Measurements from ENCODE around the gene ZNF148. TPM values are rescaled to one million over a fixed set of nuclear protein-coding genes. Genes with fewer than 3 reads are reported as not detected.
"Not testable (repeated sequence)": the region's sequence is repeated elsewhere in the genome, so short reads cannot be mapped to it uniquely, and the experiment has no call there.

Gene ZNF148
- total RNA-seq, 1 donor from 2014 or later, result 45.2 TPM

DNA sequence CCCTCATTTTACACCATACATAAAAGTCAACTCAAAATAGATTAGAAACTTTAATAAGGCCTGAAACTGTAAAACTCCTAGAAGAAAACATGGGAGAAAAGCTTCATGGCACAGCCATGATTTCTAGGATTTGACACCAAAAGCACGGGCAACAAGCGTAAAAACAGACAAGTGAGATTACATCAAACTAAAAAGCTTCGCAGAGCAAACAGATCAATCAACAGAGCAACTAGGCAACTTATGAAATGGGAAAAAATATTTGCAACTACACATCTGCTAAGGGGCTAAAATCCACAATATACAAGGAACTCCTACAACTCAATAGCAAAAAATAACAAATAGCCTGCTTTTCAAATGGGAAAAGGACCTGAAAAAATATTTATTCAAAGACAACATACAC lies 26.1 kb downstream of the ZNF148 start:
- ATAC-seq (ENCODE audit: poor library complexity) (no peak), DNase-seq (no peak)
- intact Hi-C loops (cut with DNase I), result no loop called here

DNA sequence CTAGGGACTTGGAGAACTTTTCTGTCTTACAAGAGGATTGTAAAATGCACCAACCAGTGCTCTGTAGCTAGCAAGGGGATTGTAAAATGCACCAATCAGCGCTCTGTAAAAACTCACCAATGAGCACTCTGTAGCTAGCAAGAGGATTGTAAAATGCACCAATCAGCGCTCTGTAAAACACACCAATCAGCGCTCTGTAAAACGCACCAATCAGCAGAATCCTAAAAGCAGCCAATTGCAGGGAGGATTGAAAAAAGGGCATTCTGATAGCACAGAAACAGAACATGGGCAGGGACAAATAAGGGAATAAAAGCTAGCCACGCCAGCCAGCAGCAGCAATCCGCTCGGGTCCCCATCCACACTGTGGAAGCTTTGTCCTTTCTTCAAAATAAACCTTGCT lies 31.8 kb downstream of the ZNF148 start:
- not testable (repeated sequence) for ATAC-seq (ENCODE audit: poor library complexity); DNase-seq

DNA sequence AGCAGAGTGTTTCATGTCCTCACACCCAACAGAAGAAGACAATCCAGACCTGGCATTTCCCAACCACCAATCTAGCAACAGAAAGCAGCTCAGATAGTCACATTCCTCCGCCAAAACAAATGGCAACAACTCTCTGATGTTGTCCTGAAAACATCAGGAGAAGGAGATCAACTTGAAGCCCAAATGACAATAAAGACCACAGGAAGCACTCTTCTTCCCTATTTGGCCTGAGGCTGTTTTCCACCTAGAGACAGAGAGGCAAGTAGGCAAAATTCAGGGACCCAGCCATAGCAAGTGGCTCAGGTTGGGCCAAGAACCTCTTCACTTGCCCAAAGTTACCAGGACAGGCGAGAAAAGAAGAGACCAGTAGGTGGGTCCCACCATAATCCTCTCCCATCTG lies 35.0 kb downstream of the ZNF148 start:
- intact Hi-C loops (cut with DNase I), result no loop called here
- no peak for DNase-seq
- ATAC-seq (ENCODE audit: poor library complexity), result no peak

More for the DNA sequence above, 31.8 kb downstream of the ZNF148 start:
- intact Hi-C loops (cut with DNase I), result not testable (repeated sequence)

DNA sequence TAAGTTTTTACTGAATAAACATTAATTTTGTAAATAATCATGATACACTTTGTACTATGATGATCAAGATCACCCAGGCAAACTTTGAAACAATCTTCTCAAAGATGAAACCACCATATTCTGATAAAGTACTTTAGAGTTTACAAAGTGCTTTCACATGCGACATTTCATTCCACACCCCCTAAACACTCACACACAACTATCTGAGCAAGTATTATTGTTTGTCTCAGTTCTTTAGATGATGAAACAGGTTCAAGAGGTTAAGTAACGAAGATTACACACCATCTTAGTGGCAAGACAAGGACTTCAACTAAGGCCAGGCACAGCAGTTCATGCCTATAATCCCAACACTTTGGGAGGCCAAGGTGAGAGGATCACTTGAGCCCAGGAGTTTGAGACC lies 37.6 kb downstream of the ZNF148 start:
- intact Hi-C loops (cut with DNase I), result no loop called here
- DNase-seq (no peak), ATAC-seq (ENCODE audit: poor library complexity) (no peak)

DNA sequence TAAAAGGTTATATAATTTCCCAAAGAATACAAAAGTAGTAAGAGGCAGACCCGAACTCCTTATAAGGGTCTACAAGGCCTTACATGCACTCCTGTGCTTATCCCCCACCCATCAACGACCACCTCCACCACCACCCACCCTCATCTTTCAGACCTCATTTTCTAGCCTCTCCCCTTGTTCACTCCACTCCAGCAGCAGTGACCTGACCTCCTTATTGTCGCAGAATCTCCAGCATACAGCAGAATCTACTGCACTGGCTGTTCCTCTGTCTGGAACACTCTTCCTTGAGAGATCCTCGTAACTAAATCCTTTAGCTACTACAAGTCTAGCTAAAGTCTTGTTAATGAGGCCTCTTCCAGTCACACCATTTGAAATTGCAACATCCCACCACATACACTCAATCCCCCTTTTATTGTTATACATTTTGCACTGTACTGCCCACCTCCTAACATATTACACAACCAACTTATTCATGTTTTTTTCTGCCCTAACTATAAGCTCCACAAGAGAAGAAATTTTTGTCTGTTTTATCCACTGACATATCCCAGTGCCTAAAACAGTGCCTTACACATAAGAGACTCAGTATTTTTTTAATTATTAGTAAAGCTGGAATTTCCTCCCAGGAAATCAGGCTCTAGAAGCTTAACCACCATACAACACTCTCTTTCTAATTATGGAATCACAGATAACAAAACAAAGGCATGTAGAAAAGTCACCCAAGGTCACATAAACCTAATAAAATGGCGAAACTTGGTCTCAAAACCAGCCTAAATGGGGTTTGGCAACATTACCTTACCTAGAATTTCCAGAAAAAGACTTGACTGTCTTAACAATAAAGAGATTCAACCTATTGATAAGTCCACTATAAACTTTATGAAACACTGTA lies 40.2 kb downstream of the ZNF148 start:
- DNase-seq (no peak), ATAC-seq (ENCODE audit: poor library complexity) (peak; percentile 65)
- intact Hi-C loops (cut with DNase I), result no loop called here

DNA sequence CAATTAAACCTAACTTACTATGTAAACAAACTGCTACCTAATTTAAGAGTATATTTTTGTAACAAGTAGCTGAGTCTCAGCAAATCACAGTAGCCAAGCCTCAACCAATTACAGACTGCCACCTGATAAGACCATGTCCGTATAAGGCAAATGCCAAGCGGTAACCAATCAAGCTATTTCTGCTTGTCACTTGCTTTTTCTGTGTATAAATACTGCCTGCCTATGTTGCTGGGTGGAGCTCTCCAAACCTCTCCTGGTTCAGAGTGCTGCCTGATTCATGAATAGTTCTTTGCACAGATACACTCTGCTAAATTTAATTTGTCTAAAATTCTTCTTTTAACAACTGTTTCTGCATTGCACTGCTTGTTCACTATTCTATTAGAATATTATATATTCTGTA lies 42.6 kb downstream of the ZNF148 start:
- DNase-seq (no peak), ATAC-seq (ENCODE audit: poor library complexity) (no peak)
- intact Hi-C loops (cut with DNase I), result no loop called here

DNA sequence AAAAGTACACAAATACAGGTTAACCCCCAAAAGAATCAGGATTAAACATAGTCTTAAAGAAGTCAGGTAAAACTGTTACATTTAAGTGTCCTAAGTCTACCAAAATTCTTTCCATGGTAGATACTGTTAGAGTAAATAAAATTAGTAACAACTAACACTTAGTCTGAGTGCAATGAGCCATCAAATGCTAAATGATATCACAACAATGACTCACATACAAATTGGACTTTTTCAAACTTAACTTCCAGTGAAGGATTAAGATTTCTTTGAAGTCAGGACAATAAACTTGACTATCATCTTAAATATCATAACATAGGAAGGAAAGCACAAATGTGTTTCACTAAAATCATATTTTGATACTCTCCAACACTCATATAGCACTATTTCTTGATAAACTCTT lies 43.9 kb downstream of the ZNF148 start:
- DNase-seq (no peak), ATAC-seq (ENCODE audit: poor library complexity) (no peak)
- intact Hi-C loops (cut with DNase I), result no loop called here

DNA sequence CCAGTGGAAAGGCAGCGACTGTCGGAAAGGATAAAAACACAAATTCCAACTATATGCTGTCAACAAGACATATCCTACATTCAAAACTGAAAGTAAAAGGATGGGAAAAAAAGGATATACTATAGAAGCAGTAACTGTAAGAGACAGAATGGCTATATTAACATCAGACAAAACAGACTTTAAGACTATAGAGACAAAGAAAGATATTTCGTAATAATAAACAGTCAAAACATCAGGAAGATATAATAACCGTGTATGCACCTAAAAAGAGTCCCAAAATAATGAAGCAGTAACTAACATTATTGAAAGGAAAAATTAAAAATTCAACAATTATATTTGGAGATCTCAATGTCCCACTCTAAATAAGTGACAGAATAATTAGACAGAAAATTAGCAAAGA lies 48.2 kb downstream of the ZNF148 start:
- no peak for ATAC-seq (ENCODE audit: poor library complexity)

DNA sequence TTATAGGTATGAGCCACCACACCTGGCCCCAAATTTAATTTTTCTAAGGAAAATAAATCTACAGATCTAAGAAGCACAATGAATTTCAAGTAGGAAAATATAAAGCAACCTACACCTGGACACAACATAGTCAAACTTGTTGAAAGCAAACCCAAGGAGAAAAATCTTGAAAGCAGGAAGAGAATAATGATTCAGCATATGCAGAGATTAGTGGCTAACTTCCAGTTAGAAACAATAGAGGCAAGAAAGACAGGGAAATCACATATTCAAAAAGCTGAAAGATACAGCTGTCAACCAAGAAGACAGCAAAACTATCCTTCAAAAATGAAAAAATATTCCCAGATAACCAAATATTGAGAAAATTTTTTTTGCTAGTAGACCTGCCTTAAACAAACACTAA lies 49.4 kb downstream of the ZNF148 start:
- ATAC-seq (ENCODE audit: poor library complexity), result no peak
- DNase-seq, result no peak
- intact Hi-C loops (cut with DNase I), result no loop called here

More for the DNA sequence above, 48.2 kb downstream of the ZNF148 start:
- no peak for DNase-seq
- intact Hi-C loops (cut with DNase I), result no loop called here

DNA sequence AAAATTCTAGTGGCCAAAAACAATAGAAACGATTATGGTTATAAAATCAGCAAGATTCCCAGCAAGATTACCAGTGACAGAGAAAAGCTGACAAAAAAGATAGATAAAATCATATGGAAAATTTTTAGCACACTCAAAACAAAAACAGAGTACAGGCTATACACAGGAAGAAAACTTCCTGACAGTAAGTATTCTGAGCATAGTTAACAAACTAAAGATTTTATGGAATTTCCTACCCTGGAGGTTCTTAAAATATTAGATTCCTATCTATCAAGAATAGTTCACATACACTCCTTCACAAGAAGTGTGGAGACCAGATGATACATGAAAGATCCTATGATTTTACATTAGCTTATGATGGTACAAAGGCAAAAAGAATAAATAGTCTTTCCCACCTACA lies 50.8 kb downstream of the ZNF148 start:
- DNase-seq (no peak), ATAC-seq (ENCODE audit: poor library complexity) (no peak)
- intact Hi-C loops (cut with DNase I), result no loop called here

DNA sequence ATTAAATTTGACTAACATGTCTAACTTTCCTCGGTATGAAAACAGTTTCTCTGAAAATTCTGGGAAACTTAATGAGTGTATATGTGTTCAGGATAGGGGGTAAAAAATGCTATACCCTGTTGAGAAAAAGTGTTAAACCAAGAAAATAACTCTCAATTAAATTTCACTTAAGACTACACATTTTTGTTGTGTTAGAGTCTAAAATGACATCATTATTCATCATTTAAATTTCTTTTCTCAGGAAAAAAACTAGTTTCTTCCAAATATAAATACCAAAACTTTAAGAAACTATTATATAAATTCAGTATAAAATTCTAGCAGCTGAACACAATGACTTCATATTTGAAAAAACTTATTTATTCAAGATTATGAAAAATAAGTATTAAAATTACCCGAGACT lies 52.2 kb downstream of the ZNF148 start:
- intact Hi-C loops (cut with DNase I), result no loop called here
- no peak for DNase-seq
- ATAC-seq (ENCODE audit: poor library complexity), result no peak

DNA sequence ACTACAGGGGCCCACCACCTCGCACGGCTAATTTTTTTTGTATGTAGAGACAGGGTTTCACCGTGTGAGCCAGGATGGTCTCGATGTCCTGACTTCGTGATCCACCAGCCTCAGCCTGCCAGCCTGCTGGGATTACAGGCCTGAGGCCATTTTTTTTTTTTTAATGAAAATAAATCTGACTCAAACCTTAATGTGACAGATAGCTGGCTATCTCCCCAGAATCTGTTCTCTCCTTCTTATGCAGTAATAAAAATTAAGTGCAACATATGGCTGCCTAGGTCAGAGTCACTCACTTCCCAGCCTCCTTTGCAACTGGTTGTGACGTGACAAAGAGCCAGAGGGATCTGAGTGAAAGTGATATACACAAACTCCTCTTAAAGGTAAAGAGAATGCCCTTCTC lies 53.0 kb downstream of the ZNF148 start:
- ATAC-seq (ENCODE audit: poor library complexity), result no peak
- DNase-seq, result no peak
- intact Hi-C loops (cut with DNase I), result no loop called here

DNA sequence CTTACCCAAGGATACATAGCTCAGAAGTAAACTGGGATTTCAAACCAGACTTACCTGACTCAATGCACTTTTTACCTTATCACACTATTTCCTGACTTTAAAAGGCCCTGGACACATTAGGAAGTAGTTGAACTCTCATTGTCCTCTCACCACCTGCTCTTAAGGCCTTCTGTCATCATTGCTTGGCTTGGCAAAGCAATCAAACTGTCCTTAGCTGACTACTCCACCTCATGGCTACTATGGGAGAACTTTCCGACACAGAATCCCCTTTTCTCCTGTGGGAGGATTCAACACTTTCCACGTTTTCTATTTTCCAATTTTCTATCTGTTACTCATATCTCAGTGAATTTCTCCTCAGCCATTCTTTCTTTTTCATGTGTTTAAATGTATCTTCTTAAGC lies 55.4 kb downstream of the ZNF148 start:
- ATAC-seq (ENCODE audit: poor library complexity), result no peak
- intact Hi-C loops (cut with DNase I), result no loop called here
- DNase-seq, result no peak

DNA sequence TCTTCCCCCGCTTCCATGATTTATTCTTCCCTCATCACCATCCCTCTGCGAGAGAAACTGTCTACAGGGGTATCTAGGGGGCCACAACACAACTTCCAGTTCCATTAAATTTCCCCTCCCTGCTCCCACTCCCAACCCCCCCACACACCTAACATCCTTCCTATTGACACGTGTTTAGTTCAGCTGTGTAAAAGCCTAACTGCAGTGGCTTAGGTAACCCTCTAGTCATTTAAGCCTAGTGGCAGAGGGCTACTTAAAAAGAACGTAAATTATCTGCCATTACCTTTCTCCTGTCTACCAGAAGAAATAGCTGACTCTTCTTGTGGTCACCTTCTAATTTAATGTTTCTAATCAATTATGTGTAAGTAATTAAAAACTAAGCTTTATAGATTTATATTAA lies 56.3 kb downstream of the ZNF148 start:
- DNase-seq (no peak), ATAC-seq (ENCODE audit: poor library complexity) (no peak)
- intact Hi-C loops (cut with DNase I), result no loop called here

DNA sequence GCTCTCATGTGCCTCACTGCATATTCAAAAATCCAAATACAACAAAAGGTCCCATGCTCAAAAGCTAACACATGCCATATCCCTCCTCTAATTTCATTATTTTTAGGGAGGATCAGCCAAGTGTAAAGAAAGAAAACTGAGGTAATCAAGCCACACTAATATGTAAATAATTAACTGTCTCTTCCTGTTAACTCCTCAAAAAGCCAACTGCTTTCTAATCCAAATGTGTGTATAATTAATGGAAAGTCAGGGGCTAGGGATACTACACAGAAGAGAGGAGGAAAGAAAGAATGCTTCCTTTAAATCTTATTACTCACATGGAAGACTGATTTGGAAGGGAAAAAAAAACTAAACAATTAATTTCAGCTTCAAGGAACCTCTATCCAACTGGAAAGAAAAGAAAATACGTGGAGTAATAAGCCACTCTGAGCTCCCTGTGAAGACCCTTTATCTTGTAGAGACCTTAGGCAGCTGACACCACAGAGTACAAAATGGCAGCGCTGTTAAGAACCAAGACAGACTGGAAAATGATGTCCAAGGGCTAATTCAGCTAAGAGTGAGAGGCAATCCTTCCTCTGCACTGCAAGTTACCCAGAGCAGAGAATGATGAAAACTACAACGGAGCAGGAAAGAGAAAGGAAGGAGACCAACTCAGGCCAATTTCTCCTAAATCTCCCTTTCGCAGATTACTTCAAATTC lies 56.8 kb downstream of the ZNF148 start:
- DNase-seq (no peak), ATAC-seq (ENCODE audit: poor library complexity) (no peak)
- intact Hi-C loops (cut with DNase I), result no loop called here

DNA sequence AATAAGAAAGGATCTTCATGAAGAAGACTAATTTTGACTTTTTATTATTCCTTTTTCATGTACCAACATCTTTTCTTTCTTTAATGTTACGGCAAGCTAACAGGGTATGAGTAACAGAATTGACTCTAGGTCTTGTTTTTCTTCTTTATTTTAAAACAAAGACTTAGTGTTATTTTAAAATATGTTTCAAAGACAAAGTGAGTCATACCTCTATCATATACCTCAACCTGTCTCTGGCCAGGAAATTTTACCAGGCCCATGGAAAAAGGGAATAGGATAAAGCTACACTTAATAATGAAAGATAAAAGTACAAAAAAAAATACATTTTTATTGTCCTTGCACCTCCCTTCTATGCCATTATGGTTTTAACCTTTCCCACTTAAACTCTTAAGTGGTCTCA lies 57.4 kb downstream of the ZNF148 start:
- ATAC-seq (ENCODE audit: poor library complexity) (no peak), DNase-seq (no peak)
- intact Hi-C loops (cut with DNase I), result no loop called here

DNA sequence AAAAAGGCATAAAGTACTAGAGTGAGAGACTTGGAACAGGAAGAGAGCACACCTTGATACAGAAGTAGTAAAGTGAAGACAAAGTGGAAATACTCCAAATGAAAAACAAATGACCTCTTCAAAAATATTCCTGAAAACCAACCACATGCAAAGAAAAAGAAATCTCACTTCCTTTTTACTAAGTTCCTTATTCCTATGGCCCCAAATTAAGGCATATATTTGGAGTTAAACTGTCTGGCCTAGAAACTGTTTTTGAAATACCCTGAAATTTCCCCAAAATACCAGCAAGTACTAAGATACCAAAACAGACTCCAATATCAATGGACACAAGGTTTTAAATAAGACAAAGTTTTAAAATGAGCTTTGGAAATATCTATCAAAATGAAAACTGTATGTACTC lies 58.2 kb downstream of the ZNF148 start:
- DNase-seq (no peak), ATAC-seq (ENCODE audit: poor library complexity) (no peak)
- intact Hi-C loops (cut with DNase I), result no loop called here

DNA sequence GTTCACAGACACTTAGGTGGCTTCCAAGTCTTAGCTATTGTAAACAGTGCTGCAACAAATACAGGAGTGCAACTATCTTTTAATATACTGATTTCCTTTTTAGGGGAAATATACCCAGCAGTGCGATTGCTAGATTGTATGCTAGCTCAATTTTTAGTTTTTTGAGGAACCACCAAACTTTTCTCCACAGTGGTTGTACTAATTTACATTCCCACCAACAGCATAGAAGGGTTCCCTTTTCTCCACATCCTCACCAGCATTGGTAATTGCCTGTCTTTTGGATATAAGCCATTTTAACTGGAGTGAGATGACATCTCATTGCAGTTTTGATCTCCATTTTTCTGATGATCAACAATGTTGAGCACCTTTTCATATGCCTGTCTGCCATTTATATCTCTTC lies 58.9 kb downstream of the ZNF148 start:
- ATAC-seq (ENCODE audit: poor library complexity) (no peak), DNase-seq (no peak)
- intact Hi-C loops (cut with DNase I), result no loop called here

DNA sequence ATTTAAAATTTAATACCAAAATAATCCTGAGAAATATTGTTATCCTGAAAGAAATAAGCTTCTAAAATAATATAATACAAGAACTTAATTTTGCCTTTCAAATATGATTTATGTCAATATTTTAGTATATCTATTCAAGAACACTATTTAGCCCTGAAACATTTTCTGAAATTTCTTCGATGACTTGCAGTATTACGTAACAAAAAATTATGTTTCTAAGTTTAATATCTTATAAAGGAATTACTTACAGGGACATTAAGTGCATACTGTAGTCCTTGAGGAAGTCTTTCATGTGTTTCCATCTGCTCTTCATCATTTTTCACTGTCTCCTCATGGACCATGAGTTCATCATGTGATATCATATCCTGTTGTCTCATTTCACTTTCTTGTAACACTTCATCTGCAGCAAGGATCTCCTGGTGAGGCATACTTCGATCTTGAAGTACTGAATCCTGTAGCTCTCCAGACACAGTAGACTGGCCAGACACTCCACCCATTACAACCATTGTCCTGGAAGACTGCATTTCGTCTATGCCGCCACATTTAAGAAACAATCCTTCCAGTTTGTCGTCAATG lies 62.0 kb downstream of the ZNF148 start:
- intact Hi-C loops (cut with DNase I), result no loop called here
- DNase-seq, result no peak
- ATAC-seq (ENCODE audit: poor library complexity), result no peak

DNA sequence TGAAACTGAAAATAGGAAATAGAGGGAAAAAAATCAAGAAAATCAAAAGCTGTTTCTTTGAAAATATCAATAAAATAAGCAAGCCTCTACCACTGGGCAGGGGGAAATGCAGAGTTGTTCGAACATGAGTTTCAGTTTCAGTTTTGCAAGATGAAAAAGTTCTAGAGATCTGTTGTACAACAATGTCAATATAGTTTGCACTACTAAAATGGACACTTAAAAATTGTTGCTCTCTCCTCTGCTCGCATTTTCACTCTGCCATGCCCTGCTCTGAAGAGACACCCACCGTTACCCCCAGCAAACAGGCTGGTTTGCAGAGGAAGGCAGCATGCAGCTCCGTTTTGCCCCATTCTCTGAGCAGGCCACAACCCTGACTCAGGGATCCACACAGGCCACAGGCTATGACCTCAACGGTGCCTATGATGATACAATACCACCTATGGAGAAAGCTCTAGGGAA lies 64.5 kb downstream of the ZNF148 start:
- DNase-seq, result no peak
- intact Hi-C loops (cut with DNase I), result no loop called here
- peak; percentile 56 for ATAC-seq (ENCODE audit: poor library complexity)

Measured in Right ventricle myocardium superior (tissue), 1 donor.